Stimulated activated CD4-positive, alpha-beta T cell treated with anti-CD3 and anti-CD28 coated beads, Interleukin-1b, Interleukin-23, amount 100 ng/mL, for 1 hour (primary cell): ENCODE data around the gene TAF11L8.
"Not testable (repeated sequence)": the region's sequence is repeated elsewhere in the genome, so short reads cannot be mapped to it uniquely, and the experiment has no call there.

Experiments
- DNase-seq, 2 donors: peaks; one replicate each; pipeline ENCODE4 v3.0.0-alpha.2; 2020; ENCODE audit warnings: low read depth in 2 of 2

Gene TAF11L8

DNA sequence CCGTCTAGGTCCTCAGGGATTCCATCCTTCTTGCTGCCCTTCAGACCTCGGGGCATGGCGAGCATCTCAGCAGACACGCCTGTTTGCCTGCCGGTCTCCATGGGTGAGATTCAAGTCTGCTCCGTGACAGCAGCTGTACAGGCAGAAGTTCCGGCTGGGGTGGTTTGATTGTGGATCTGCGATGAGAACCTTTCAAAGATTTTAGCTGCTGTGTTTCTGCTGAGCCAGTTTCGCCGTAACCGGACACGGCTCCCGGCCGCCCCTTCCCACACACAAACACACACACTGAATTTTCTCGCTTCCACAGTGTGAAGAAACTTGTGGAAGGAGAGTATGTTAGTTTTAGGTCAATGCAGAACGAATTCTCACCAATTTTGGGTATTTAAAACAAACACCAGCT lies at the start of gene TAF11L8:
TAF11L8 (minus strand) TSS at position 101 of the 400 bp plus-strand sequence.
- DNase-seq: not testable (repeated sequence)

GRCh38 chr5:17634160-17634559 lies 43.4 kb upstream of the TAF11L8 start, which contains the start of gene TAF11L14:
Gene TAF11L14 (plus strand): TSS chr5:17634460.
- DNase-seq: no peak

- DNase-seq: not testable (repeated sequence)
Measured at GRCh38 chr5:17631788-17632187, 41.0 kb upstream of the TAF11L8 start, which contains the start of gene TAF11L13. Gene TAF11L13 (plus strand): TSS chr5:17632088.

DNA sequence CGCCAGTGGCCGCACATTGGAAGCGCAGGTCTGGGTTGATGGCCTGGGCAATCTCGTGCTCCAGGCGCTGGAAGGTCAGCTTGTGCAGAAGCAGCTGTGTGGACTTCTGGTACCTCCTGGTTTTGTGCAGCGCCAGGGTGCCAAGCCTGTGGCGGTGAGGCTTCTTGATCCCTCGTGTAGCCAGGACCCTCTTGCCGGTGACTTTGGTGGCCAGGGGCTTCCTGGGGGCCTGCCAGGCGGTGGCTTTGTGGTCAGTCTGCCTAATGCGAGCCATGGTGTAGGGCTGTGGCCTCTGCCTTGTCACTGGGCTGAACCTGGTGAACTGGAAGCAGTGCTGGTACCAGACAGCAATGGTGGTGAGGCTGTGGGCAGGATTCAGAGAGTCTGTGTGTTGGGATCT lies 34.9 kb upstream of the TAF11L8 start:
- no peak for DNase-seq

DNA sequence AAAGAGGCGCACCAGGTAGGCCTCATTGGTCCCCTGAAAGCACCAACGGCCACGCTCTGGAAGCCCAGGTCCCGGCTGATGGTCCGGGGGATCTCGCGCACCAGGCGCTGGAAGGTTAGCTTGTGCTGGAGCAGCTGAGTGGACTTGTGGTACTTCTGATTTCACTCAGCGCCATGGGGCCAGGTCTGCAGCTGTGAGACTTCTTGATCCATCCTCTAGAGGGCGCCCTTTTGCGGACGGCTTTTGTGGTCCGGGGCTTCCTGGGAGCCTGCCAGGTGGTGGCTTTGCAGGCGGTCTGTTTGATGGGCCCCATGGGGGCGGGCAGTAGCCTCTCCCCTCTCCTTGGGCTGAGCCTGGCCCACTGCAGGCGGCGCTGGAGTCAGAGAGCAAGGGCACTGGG lies 29.9 kb upstream of the TAF11L8 start:
- DNase-seq: no peak

DNA sequence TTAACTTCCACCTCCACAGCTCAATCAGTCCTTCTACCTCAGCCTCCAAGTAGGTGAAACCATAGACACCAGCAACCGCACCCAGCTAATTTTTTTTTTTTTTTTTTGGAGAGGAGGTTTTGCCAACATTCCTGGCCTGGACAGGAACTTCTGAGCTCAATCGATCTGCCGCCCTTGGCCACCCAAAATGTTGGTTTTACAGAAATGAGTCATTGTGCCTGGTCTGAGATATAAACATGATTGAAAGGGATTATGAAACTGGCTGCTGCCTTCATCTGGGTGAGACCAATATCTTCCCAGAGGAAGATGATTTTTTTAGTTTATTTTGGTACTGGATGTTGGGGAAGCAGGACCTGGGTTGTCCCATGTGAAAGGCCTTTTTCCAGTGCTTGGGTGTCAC lies 28.6 kb upstream of the TAF11L8 start:
- DNase-seq: no peak

DNA sequence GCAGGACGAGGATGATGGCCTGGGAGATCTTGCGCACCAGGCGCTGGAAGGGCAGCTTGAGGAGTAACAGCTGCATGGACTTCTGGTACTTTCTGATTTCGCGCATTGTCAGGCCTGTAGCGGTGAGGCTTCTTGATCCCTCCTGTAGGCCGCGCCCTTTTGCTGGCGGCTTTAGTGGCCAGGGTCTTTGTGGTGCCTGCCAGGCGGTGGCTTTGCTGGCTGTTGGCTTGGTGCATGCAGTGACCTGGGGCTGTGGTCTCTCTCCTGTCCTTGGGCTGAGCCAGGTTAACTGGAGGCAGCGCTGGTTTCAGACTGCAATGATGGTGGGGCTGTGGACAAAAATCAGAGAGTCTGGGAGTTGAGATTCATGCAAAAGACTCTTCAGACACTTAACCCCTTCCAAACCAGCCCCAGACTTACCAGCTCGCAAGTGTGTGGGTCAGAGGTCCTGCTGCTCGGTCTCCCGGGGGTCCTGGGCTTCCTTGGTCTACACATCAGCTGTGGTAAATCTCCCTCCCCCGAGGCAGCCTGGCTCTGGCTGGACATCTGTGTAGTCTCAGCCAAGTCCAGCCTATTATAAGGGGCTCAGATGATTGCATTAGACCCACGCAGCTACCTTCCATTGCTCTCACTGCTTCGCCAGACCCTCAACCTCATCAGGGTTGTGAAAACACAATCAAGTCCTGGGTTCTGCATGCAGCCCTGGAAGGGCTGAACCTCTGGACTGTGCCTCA lies 24.3 kb upstream of the TAF11L8 start:
- DNase-seq: no peak

GRCh38 chr5:17610092-17610491 lies 19.3 kb upstream of the TAF11L8 start, which contains the start of gene TAF11L12:
Gene TAF11L12 (plus strand): TSS chr5:17610392.
- DNase-seq: not testable (repeated sequence)

- DNase-seq: not testable (repeated sequence)
Measured at GRCh38 chr5:17607461-17607860, 16.7 kb upstream of the TAF11L8 start.

DNA sequence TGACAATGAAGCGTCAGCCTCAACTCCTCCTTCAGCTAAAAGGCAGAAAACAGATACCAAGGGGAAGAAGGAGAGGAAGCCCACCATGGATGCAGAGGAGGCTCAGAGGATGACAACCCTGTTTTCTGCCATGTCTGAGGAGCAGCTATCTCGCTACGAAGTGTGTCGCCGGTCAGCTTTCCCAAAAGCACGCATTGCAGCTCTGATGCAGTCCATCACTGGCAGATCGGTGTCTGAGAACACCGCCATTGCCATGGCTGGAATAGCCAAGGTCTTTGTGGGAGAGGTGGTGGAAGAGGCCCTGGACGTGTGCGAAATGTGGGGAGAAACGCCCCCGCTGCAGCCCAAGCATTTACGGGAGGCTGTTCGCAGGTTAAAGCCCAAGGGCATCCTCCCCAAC lies 14.2 kb upstream of the TAF11L8 start:
- no peak for DNase-seq

- DNase-seq: not testable (repeated sequence)
Measured at GRCh38 chr5:17603880-17604279, 13.1 kb upstream of the TAF11L8 start, which contains the start of gene TAF11L11. Gene TAF11L11 (plus strand): TSS chr5:17604183.

DNA sequence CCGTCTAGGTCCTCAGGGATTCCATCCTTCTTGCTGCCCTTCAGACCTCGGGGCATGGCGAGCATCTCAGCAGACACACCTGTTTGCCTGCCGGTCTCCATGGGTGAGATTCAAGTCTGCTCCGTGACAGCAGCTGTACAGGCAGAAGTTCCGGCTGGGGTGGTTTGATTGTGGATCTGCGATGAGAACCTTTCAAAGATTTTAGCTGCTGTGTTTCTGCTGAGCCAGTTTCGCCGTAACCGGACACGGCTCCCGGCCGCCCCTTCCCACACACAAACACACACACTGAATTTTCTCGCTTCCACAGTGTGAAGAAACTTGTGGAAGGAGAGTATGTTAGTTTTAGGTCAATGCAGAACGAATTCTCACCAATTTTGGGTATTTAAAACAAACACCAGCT lies 7.0 kb upstream of the TAF11L8 start, which contains the start of gene TAF11L10:
TAF11L10 (minus strand) TSS at position 101 of the 400 bp plus-strand sequence.
- DNase-seq: not testable (repeated sequence)

DNA sequence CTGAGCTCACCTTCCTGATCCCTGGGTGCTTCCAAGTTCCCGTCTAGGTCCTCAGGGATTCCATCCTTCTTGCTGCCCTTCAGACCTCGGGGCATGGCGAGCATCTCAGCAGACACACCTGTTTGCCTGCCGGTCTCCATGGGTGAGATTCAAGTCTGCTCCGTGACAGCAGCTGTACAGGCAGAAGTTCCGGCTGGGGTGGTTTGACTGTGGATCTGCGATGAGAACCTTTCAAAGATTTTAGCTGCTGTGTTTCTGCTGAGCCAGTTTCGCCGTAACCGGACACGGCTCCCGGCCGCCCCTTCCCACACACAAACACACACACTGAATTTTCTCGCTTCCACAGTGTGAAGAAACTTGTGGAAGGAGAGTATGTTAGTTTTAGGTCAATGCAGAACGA lies 3.5 kb upstream of the TAF11L8 start, which contains the start of gene TAF11L9:
TAF11L9 (minus strand) TSS at position 140 of the 400 bp plus-strand sequence.
- not testable (repeated sequence) for DNase-seq

GRCh38 chr5:17585658-17586057 lies 5.1 kb downstream of the TAF11L8 start, which contains the start of gene TAF11L7:
Gene TAF11L7 (minus strand): TSS chr5:17585758.
- not testable (repeated sequence) for DNase-seq
